GM12878 (cell line): ENCODE results near the gene ZNF341. TPM values are rescaled to one million over a fixed set of nuclear protein-coding genes. Genes with fewer than 3 reads are reported as not detected.

Experiments used
- ATAC-seq: fragments of 200-7000 bp; cut with Tn5 transposase; 3 replicates; pipeline ENCODE4 v1.9.1; 2020; ENCODE audit warnings: mild to moderate bottlenecking, moderate library complexity
- BruUV-seq: library from RNA; stranded (reverse); fragments of 400-500 nt; replicated peaks from 2 replicates; lab custom pipeline; 2021; lab: Mats Ljungman, UMichigan
- CTCF ChIA-PET: fragments of 300-600 bp; sonication (Branson Sonifier 250); formaldehyde crosslinking; extraction: SDS; loops from one replicate; lab custom pipeline; 2021; ENCODE audit warnings: inconsistent platforms; lab: Yijun Ruan, JAX
- POLR2A ChIA-PET: fragments of 350-600 bp; formaldehyde crosslinking; extraction: SDS; loops from one replicate; lab custom pipeline; 2021; ENCODE audit warnings: inconsistent platforms; lab: Charles Lee
- RAD21 ChIA-PET: fragments of 300-600 bp; sonication (Branson Sonifier 250); formaldehyde crosslinking; loops from one replicate; lab custom pipeline; 2023; ENCODE audit warnings: antibody characterized with exemption; ENCODE audit not compliant: unreplicated experiment; lab: Charles Lee
- SMC1A ChIA-PET: fragments of 300-600 bp; sonication (Branson Sonifier 250); formaldehyde crosslinking; loops from one replicate; lab custom pipeline; 2023; ENCODE audit not compliant: unreplicated experiment, uncharacterized antibody; lab: Charles Lee
- DNase-seq: peaks from one replicate; pipeline ENCODE4 v3.0.0-alpha.2; 2011; ENCODE audit warnings: low read depth, low spot score
- FAIRE-seq: peaks from 3 replicates; lab custom pipeline; 2011; peaks lifted over from hg19 to GRCh38; lab: Jason Lieb, UNC
- H2AFZ ChIP-seq: 2 replicates; pipeline ENCODE4 v1.6.0; 2011; ENCODE audit warnings: low read depth, low read length, control low read depth; ENCODE audit not compliant: control insufficient read depth
- H3K27ac ChIP-seq: 2 replicates; pipeline ENCODE4 v1.5.1; 2011; ENCODE audit warnings: control low read depth; ENCODE audit not compliant: control insufficient read depth, insufficient read depth
- H3K27me3 ChIP-seq, 2 experiments: replicated peaks in 1 of 2; 2 replicates each; pipeline versions ENCODE4 v1.6.0 to v1.6.1; 2011; ENCODE audit warnings: low read length in 1 of 2; ENCODE audit not compliant: control insufficient read depth in 2 of 2, insufficient read depth in 2 of 2
- H3K36me3 ChIP-seq, 2 experiments: 2 replicates each; pipeline ENCODE4 v1.5.1; 2011; ENCODE audit warnings: low read length in 1 of 2; ENCODE audit not compliant: control insufficient read depth in 2 of 2, insufficient read depth in 2 of 2
- H3K4me1 ChIP-seq: 2 replicates; pipeline ENCODE4 v1.6.1; 2011; ENCODE audit warnings: mild to moderate bottlenecking, low read length, moderate library complexity, mixed read lengths; ENCODE audit not compliant: control insufficient read depth, insufficient read depth
- H3K4me2 ChIP-seq: 2 replicates; pipeline ENCODE4 v1.6.0; 2011; ENCODE audit warnings: control low read depth; ENCODE audit not compliant: control insufficient read depth, insufficient read depth
- H3K4me3 ChIP-seq: fragments of 200-600 bp; sonication (generic); 2 replicates; pipeline ENCODE4 v1.5.1; 2016
- H3K79me2 ChIP-seq: 2 replicates; pipeline ENCODE4 v1.6.0; 2011; ENCODE audit warnings: low read length; ENCODE audit not compliant: control insufficient read depth, insufficient read depth
- H3K9ac ChIP-seq: 2 replicates; pipeline ENCODE4 v1.8.0; 2011; ENCODE audit warnings: low read length, control low read depth, mixed read lengths; ENCODE audit not compliant: control insufficient read depth, insufficient read depth
- H3K9me3 ChIP-seq: replicated peaks from 3 replicates; pipeline ENCODE4 v1.5.1; 2011; ENCODE audit warnings: mild to moderate bottlenecking, low read length; ENCODE audit not compliant: control insufficient read depth, insufficient read depth
- H4K20me1 ChIP-seq: 2 replicates; pipeline ENCODE4 v1.6.0; 2011; ENCODE audit not compliant: control insufficient read depth, insufficient read depth
- ESRRA ChIP-seq: IDR thresholded peaks from 2 replicates; pipeline ENCODE4 v1.6.1; 2012; ENCODE audit warnings: mild to moderate bottlenecking, low read length, improper control_type of control experiment
- MEF2B ChIP-seq: fragments of 450-650 bp; IDR thresholded peaks from 2 replicates; pipeline ENCODE4 v1.6.1; 2018; ENCODE audit warnings: mild to moderate bottlenecking, moderate library complexity; ENCODE audit not compliant: partially characterized antibody, poor library complexity, severe bottlenecking
- MTA2 ChIP-seq: fragments of 450-650 bp; IDR thresholded peaks from 2 replicates; pipeline ENCODE4 v1.6.1; 2016; ENCODE audit warnings: low read depth, mild to moderate bottlenecking, moderate library complexity
- RBBP5 ChIP-seq: fragments of 200-600 bp; sonication (generic); conservative IDR thresholded peaks from 2 replicates; pipeline ENCODE4 v1.6.1; 2016
- SREBF1 ChIP-seq: IDR thresholded peaks from 2 replicates; pipeline ENCODE4 v1.6.1; 2012; ENCODE audit warnings: mild to moderate bottlenecking, low read length
- STAT3 ChIP-seq: IDR thresholded peaks from 2 replicates; pipeline ENCODE4 v1.6.1; 2011; ENCODE audit warnings: low read depth, low read length, improper control_type of control experiment
- WRNIP1 ChIP-seq: IDR thresholded peaks from 2 replicates; pipeline ENCODE4 v1.6.1; 2011; ENCODE audit warnings: low read depth, low read length, improper control_type of control experiment, borderline replicate concordance
- ZNF274 ChIP-seq: IDR thresholded peaks from one replicate; pipeline ENCODE4 v1.8.0; 2011; ENCODE audit not compliant: insufficient read length, insufficient read depth
- ZNF384 ChIP-seq: IDR thresholded peaks from 2 replicates; pipeline ENCODE4 v1.6.1; 2012; ENCODE audit warnings: low read depth, mild to moderate bottlenecking, low read length, improper control_type of control experiment, borderline replicate concordance
- WGBS: methylation state at CpG from one replicate; pipeline ENCODE4 v1.1.6; 2016; ENCODE audit warnings: low lambda C conversion rate; ENCODE audit not compliant: insufficient replicate concordance, insufficient coverage; ENCODE audit errors: missing lambda C conversion rate; 5-methylcytosine and 5-hydroxymethylcytosine counted together
- in situ Hi-C: fragments of 300-500 bp; cut with MboI; formaldehyde crosslinking; loops from 9 replicates; pipeline ENCODE4 v1.14.3; 2018; ENCODE audit warnings: mixed read lengths
- intact Hi-C: fragments of 100-400 bp; cut with micrococcal nuclease; formaldehyde crosslinking; loops from one replicate; pipeline ENCODE4 v1.14.2; 2022; ENCODE audit not compliant: unreplicated experiment
- polyA plus RNA-seq, 11 experiments: library from polyadenylated mRNA; depleted of rRNA in 4 of 11; unstranded in 6 of 11; stranded (reverse) in 5 of 11; fragments of >200 nt; fragmentation: Nextera tagmentation in 4 of 11; fragmentation: Illumina TruSeq in 1 of 11; extraction: Ambion mirVana in 4 of 11; extraction: Trizol in 1 of 11; gene quantifications; 1 replicate in 1 of 11; 2 replicates in 10 of 11; pipeline versions ENCODE4 v1.2.1 to v1.2.3, GENCODE V29; 2011 to 2016; ENCODE audit warnings: inconsistent platforms in 2 of 11, missing spikeins in 2 of 11, low read depth in 1 of 11
- total RNA-seq, 4 experiments: library from RNA; depleted of rRNA in 3 of 4; stranded (reverse); fragments of >200 nt in 3 of 4; fragmentation: Illumina TruSeq in 1 of 4; extraction: Trizol in 1 of 4; gene quantifications; 2 replicates each; pipeline versions ENCODE4 v1.2.1 to v1.2.3, GENCODE V29; 2013 to 2021
- TF ChIP-seq, protein P1 (sequence below): IDR thresholded peaks from 2 replicates; pipeline ENCODE4 v1.6.1; 2011; ENCODE audit warnings: low read depth, mild to moderate bottlenecking, low read length, moderate library complexity, borderline replicate concordance; ENCODE audit errors: extremely low read depth
- TF ChIP-seq, protein P2 (sequence below): IDR thresholded peaks from 2 replicates; pipeline ENCODE4 v1.6.1; 2011; ENCODE audit warnings: borderline replicate concordance, low read depth, mild to moderate bottlenecking, moderate library complexity, mixed read lengths, low read length; ENCODE audit not compliant: insufficient read depth; ENCODE audit errors: extremely low read length
- TF ChIP-seq, protein P3 (sequence below): fragments of 450-650 bp; IDR thresholded peaks from 2 replicates; pipeline ENCODE4 v1.6.1; 2017; ENCODE audit warnings: borderline replicate concordance
- TF ChIP-seq, protein P4 (sequence below): fragments of 450-650 bp; conservative IDR thresholded peaks from 2 replicates; pipeline ENCODE4 v1.6.1; 2017; ENCODE audit warnings: mild to moderate bottlenecking, moderate library complexity

The ZNF341 gene
- total and polyA plus RNA-seq, 10 of the 15 experiments (the other 5 are each of a cell fraction or from before 2014, with no cell fraction given) = 0.18 to 5.0 (median 2.6) TPM

DNA sequence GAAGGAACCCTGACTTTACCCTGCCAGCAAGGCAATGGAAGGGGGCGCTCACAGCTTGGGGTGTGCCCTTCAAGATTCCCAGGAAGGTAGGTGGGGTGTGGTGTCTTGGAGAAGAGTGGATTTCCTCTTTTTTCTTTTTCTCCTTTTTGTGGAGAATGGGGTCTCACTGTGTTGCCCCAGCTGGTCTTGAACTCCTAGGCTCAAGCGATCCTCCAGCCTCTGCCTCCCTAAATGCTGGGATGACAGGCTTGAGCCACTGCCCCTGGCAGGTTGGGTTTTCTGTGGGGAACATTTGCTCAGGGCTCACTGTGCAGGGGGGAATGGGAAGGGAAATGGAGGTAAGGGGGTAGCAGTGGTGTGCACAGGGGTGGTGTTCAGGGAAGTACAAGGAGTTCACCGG lies 4.0 kb upstream of the ZNF341 start:
- POLR2A ChIA-PET = interaction anchor here (0.6 kb wide), 1 partner anchor 49 kb away, joined by 3 read pairs; no protein-coding TSS in a partner anchor
- TF ChIP-seq ESRRA (no peak), STAT3 (no peak), MTA2 (no peak), RBBP5 (no peak)
- RAD21 ChIA-PET = interaction anchor here (1.0 kb wide), 1 partner anchor 8 kb away, joined by 3 read pairs; the partner anchor contains the start of gene PXMP4
- no peak overlapping the region for H3K4me3 ChIP-seq
- in situ Hi-C loops = no loop called here
- H3K4me2 ChIP-seq = no peak overlapping the region
- intact Hi-C loops = no loop called here
- CTCF ChIA-PET = interaction anchor here (0.5 kb wide), 1 partner anchor 273 kb away, joined by 3 read pairs; no protein-coding TSS in a partner anchor
- DNase-seq (no peak), ATAC-seq (no peak), FAIRE-seq (no peak)
- no peaks in the 10 kb centered on the region; the same call in 1 of the 2 replicates for H3K4me1 ChIP-seq
- no peaks in the 10 kb centered on the region for H3K79me2 ChIP-seq
- H3K27me3 ChIP-seq = no peaks in the 10 kb centered on the region
- WGBS = 46% methylated on average over 3 of the region's 3 CpGs
- SMC1A ChIA-PET = interaction anchor here (1.3 kb wide), 1 partner anchor 47 kb away, joined by 3 read pairs; no protein-coding TSS in a partner anchor
- H4K20me1 ChIP-seq = no peaks in the 10 kb centered on the region
- H3K36me3 ChIP-seq = no peaks in the 10 kb centered on the region
- H3K27ac ChIP-seq = no peak overlapping the region
- H3K9ac ChIP-seq = no peak overlapping the region
- no peaks in the 10 kb centered on the region for H3K9me3 ChIP-seq
- BruUV-seq = no TSS peak
- no peak overlapping the region for H2AFZ ChIP-seq

DNA sequence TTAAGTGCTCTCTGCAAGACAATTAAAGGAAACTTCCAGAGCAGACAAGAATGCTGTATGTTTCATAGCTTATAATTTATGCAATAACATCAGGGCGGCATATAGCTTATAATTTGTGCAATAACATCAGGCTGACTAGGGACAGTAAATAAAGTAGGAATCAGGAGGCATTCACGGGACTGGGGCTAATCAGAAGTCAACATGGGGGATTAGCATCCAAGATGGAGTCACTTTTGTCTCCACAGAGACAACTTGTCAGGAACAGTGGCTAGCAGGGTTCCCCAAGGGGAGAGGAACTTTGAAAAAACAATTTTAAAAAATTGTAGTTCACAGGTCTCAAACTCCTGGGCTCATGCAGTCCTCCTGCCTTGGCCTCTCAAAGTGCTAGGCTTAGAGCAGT lies 3.3 kb upstream of the ZNF341 start:
- Histone ChIP-seq H3K27ac (no peak overlapping the region), H3K4me2 (no peak overlapping the region), H4K20me1 (no peaks in the 10 kb centered on the region), H3K9ac (no peak overlapping the region), H3K79me2 (peaks cover under 1% of the 10 kb centered on the region), H3K4me3 (no peak overlapping the region), H3K9me3 (no peaks in the 10 kb centered on the region), H3K27me3 (no peaks in the 10 kb centered on the region), H3K36me3 (no peaks in the 10 kb centered on the region), H2AFZ (no peak overlapping the region), H3K4me1 (peaks cover 2% of the 10 kb centered on the region)
- ATAC-seq (no peak), DNase-seq (no peak), FAIRE-seq (no peak)
- SMC1A ChIA-PET = no interaction called here
- in situ Hi-C loops (no loop called here), intact Hi-C loops (no loop called here)
- POLR2A ChIA-PET = no interaction called here
- RAD21 ChIA-PET = interaction anchor here (1.0 kb wide), 1 partner anchor 8 kb away, joined by 3 read pairs; the partner anchor contains the start of gene PXMP4
- 69% methylated on average over 2 of the region's 2 CpGs for WGBS
- CTCF ChIA-PET = interaction anchor here (0.5 kb wide), 1 partner anchor 274 kb away, joined by 3 read pairs; no protein-coding TSS in a partner anchor
- BruUV-seq = no TSS peak
- TF ChIP-seq MEF2B = no peak
- no peak for TF ChIP-seq ZNF384
- TF ChIP-seq, protein P1, sequence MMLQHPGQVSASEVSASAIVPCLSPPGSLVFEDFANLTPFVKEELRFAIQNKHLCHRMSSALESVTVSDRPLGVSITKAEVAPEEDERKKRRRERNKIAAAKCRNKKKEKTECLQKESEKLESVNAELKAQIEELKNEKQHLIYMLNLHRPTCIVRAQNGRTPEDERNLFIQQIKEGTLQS = no peak
- TF ChIP-seq, protein P2, sequence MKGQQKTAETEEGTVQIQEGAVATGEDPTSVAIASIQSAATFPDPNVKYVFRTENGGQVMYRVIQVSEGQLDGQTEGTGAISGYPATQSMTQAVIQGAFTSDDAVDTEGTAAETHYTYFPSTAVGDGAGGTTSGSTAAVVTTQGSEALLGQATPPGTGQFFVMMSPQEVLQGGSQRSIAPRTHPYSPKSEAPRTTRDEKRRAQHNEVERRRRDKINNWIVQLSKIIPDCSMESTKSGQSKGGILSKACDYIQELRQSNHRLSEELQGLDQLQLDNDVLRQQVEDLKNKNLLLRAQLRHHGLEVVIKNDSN = no peak
- no peak for TF ChIP-seq SREBF1
- no peak for TF ChIP-seq WRNIP1
- TF ChIP-seq, protein P3, sequence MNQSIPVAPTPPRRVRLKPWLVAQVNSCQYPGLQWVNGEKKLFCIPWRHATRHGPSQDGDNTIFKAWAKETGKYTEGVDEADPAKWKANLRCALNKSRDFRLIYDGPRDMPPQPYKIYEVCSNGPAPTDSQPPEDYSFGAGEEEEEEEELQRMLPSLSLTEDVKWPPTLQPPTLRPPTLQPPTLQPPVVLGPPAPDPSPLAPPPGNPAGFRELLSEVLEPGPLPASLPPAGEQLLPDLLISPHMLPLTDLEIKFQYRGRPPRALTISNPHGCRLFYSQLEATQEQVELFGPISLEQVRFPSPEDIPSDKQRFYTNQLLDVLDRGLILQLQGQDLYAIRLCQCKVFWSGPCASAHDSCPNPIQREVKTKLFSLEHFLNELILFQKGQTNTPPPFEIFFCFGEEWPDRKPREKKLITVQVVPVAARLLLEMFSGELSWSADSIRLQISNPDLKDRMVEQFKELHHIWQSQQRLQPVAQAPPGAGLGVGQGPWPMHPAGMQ = no peak
- TF ChIP-seq, protein P4, sequence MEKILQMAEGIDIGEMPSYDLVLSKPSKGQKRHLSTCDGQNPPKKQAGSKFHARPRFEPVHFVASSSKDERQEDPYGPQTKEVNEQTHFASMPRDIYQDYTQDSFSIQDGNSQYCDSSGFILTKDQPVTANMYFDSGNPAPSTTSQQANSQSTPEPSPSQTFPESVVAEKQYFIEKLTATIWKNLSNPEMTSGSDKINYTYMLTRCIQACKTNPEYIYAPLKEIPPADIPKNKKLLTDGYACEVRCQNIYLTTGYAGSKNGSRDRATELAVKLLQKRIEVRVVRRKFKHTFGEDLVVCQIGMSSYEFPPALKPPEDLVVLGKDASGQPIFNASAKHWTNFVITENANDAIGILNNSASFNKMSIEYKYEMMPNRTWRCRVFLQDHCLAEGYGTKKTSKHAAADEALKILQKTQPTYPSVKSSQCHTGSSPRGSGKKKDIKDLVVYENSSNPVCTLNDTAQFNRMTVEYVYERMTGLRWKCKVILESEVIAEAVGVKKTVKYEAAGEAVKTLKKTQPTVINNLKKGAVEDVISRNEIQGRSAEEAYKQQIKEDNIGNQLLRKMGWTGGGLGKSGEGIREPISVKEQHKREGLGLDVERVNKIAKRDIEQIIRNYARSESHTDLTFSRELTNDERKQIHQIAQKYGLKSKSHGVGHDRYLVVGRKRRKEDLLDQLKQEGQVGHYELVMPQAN = no peak
- no peak for TF ChIP-seq ZNF274
